Psoas muscle (tissue), 8 donors: ENCODE data around the gene SIM1. TPM values are rescaled to one million over a fixed set of nuclear protein-coding genes. Genes with fewer than 3 reads are reported as not detected.
A peak's percentile ranks its signal among the peaks of the same experiment; 100 is the strongest.

Experiments used
- ATAC-seq, 4 donors: fragments of 200-7000 bp; cut with Tn5 transposase; one replicate each; pipeline ENCODE4 v1.9.1; 2020; ENCODE audit warnings: moderate library complexity in 3 of 4, mild to moderate bottlenecking in 2 of 4
- DNase-seq, 2 donors: peaks; one replicate each; pipeline ENCODE4 v3.0.0-alpha.2; 2020
- H3K27ac ChIP-seq: fragments of 200-600 bp; one replicate; pipeline ENCODE4 v1.8.0; 2022
- H3K27me3 ChIP-seq, 3 donors: fragments of 200-600 bp in 1 of 3; one replicate each; pipeline versions ENCODE4 v1.6.1 to v1.8.0; 2013 to 2022; ENCODE audit warnings: low read length in 2 of 3, mild to moderate bottlenecking in 2 of 3, moderate library complexity in 1 of 3; ENCODE audit not compliant: insufficient read depth in 3 of 3
- H3K36me3 ChIP-seq, 2 donors: fragments of 200-600 bp in 1 of 2; one replicate each; pipeline versions ENCODE4 v1.6.1 to v1.8.0; 2013 to 2022; ENCODE audit warnings: low read depth in 1 of 2, mild to moderate bottlenecking in 1 of 2, moderate library complexity in 1 of 2; ENCODE audit not compliant: insufficient read depth in 1 of 2
- H3K4me1 ChIP-seq: fragments of 200-600 bp; one replicate; pipeline ENCODE4 v1.8.0; 2022
- H3K4me3 ChIP-seq: fragments of 200-600 bp; one replicate; pipeline ENCODE4 v1.8.0; 2022; ENCODE audit warnings: mild to moderate bottlenecking
- H3K9me3 ChIP-seq: fragments of 200-600 bp; one replicate; pipeline ENCODE4 v1.8.0; 2022
- WGBS, 3 donors: extraction: QIAGEN DNeasy Blood & Tissue Kit; methylation state at CpG; one replicate each; pipeline versions ENCODE4 v1.1.6 to v1.1.7; 2013; 5-methylcytosine and 5-hydroxymethylcytosine counted together
- intact Hi-C, 2 donors: fragments of 100-400 bp; cut with DNase I; formaldehyde crosslinking; loops; one replicate each; pipeline versions ENCODE4 v1.11.0 to v1.14.2; 2022
- polyA plus RNA-seq, 3 donors: library from polyadenylated mRNA; stranded (reverse); fragments of 200-250 nt; gene quantifications; one replicate each; pipeline ENCODE4 v1.2.3, GENCODE V29; 2013
- total RNA-seq, 4 donors: library from RNA; stranded (reverse); fragmentation: NEBNext Ultra II Directional in 2 of 4; extraction: Animal tissue kit (Norgen Biotek cat#: 25700) in 2 of 4; gene quantifications; one replicate each; pipeline versions ENCODE4 v1.2.1 to v1.2.4, GENCODE V29; 2021 to 2023
- TF ChIP-seq, protein P1 (sequence below): fragments of 200-600 bp; IDR thresholded peaks from one replicate; pipeline ENCODE4 v1.8.0; 2022; ENCODE audit warnings: antibody characterized with exemption
- donor health status: healthy with polysubstance abuse.
- donor health status: DM: no; HTN: no; CAD: no; lungs with moderate emphysema.
- donor health status: Bipolar disorder and iron deficiency.
- donor health status: healthy.
- donor health status: DM: yes; HTN: yes; CAD: no.
- donor health status: DM: no; HTN: no; CAD: no.
- donor health status: DM: no; HTN: no; CAD: no.
- donor health status: DM: yes; HTN: yes; CAD: no.

Gene SIM1
- total and polyA plus RNA-seq, 7 donors = 0.60 to 14.4 (median 4.7) TPM

DNA sequence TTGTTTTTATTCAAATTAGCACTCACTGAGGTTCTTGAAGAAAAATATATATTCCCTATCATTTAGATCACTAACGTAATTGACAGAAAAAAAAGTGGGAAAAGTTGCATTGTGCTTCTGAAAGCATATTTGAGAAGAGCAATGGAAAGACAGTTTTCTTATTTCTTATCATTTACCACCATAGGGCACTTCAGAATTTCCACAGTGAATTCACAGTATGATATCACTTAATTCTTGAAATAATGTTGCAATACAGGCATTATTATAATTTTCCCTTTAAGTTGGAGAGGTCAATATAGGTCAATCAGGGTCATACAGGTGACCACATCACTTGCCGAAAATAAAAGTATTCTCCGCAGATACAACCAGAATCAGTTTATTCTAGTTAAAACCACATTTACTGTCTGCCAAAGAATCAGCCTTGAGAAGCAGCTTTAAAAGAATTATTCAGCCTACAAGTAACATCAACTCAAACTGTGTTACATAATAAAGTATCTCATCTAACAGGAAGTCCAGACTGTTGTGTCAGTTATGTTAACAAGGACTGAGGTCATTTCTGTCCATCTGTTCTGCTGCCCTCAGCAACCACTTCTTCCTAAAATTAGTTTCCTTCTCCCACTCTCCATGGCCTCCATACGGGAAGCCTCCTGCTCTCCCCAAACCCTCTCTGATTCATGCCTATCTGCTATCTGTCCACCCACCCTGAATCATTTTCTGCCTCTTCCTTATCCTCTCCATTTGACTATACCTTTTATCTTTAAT is 121.2 kb downstream of the SIM1 start:
- H3K36me3 ChIP-seq = no peaks in the 10 kb centered on the region
- WGBS, 3 donors = 26 to 37% (median 32%) methylated on average over 4 of the region's 4 CpGs
- DNase-seq = no peak
- no peaks in the 10 kb centered on the region for H3K9me3 ChIP-seq
- H3K4me1 ChIP-seq = peaks cover 20% of the 10 kb centered on the region
- peak overlapping the region; percentile 58 for H3K27ac ChIP-seq
- ATAC-seq = peak; percentile 53 to 88 (median 84)
- intact Hi-C loops = no loop called here
- H3K27me3 ChIP-seq = no peaks in the 10 kb centered on the region
- TF ChIP-seq, protein P1, sequence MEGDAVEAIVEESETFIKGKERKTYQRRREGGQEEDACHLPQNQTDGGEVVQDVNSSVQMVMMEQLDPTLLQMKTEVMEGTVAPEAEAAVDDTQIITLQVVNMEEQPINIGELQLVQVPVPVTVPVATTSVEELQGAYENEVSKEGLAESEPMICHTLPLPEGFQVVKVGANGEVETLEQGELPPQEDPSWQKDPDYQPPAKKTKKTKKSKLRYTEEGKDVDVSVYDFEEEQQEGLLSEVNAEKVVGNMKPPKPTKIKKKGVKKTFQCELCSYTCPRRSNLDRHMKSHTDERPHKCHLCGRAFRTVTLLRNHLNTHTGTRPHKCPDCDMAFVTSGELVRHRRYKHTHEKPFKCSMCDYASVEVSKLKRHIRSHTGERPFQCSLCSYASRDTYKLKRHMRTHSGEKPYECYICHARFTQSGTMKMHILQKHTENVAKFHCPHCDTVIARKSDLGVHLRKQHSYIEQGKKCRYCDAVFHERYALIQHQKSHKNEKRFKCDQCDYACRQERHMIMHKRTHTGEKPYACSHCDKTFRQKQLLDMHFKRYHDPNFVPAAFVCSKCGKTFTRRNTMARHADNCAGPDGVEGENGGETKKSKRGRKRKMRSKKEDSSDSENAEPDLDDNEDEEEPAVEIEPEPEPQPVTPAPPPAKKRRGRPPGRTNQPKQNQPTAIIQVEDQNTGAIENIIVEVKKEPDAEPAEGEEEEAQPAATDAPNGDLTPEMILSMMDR = no peak
- no peak overlapping the region for H3K4me3 ChIP-seq

DNA sequence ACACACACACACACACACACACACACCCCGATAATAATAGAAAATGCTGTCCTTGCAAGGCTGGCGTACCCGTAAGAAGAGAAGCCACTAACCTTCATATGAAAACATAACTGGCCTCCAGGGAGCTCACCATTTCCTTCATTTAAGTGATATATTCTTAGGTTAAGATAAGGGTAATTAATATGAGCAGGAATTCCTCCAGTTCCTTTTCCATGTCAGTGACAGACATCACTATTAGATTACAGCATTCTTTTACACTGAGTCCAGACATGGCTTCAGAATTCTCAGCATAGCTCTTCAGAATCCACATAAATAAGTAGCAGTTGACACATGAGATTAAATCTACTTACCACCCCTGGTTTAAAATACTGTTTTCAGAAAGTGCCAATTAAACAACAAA is 121.9 kb downstream of the SIM1 start:
- Histone ChIP-seq H3K4me1 (peaks cover 20% of the 10 kb centered on the region), H3K27me3 (no peaks in the 10 kb centered on the region), H3K27ac (peak overlapping the region; percentile 58), H3K36me3 (no peaks in the 10 kb centered on the region), H3K9me3 (no peaks in the 10 kb centered on the region), H3K4me3 (no peak overlapping the region)
- TF ChIP-seq, protein P1 = no peak
- intact Hi-C loops = no loop called here
- DNase-seq (no peak), ATAC-seq (peak in 3 of 4 donors; percentile 64 to 71 (median 65))
- WGBS, 3 donors = 9 to 24% (median 17%) methylated on average over 3 of the region's 3 CpGs

DNA sequence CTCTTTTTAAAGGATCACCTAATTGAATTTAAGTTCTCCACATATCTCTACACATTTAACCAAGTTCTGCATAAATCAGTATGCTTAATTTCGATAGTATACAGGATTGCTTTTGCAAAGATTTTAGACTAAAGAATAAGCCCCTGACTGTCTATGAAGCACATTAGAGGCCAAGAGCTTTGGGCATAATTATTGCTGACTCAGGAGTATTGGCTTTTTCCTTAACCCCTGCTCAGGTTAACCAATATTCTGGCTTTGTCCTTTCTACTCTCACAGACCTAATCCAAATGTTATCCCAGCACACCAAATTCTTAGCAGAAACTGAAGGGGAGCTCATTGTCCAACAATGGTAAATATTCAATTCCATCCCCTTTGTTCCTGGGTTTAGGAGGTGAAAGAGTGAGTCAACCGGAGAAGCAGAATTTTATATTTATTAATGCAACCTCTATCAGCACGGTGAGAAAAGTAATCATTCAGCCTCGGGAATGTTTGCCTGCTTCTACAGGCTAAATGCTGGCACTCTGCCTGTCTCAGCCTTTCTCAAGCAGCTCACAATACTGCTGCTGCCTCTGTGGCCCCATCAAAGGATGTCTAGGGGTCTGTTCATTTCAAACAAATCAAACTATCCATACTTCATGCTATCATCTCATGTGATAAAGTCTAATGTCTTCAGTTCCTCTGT is 125.0 kb downstream of the SIM1 start:
- Histone ChIP-seq H3K27ac (no peak overlapping the region), H3K4me1 (peaks cover 8% of the 10 kb centered on the region), H3K9me3 (no peaks in the 10 kb centered on the region), H3K27me3 (no peaks in the 10 kb centered on the region), H3K4me3 (no peak overlapping the region), H3K36me3 (no peaks in the 10 kb centered on the region)
- ATAC-seq (no peak), DNase-seq (no peak)
- intact Hi-C loops = loop anchor here in 1 of 2 donors (5.0 kb wide), 1 partner anchor 123 kb away; the partner anchor contains the start of gene SIM1
- TF ChIP-seq, protein P1 = no peak
- WGBS, 3 donors = 74 to 76% (median 76%) methylated on average over 4 of the region's 4 CpGs

DNA sequence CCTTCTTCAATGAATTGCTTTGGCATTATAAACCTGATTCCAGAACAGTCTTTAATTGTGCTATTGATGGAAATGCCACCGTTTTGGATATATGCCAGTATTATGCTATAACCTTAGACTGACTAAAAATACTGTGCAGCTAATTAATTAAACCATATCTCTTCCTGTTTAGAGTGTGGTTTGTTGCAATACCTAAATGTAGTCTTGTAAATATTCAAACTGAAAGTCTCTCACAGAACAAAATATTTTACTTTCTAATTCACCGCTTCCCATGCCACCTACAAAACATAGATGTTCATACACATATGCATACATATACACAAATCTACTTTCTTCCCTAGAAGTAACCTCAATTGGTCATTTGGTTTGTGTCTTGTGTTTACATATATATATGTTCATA is 126.6 kb downstream of the SIM1 start:
- DNase-seq = no peak
- Histone ChIP-seq H3K27me3 (no peaks in the 10 kb centered on the region), H3K4me1 (peaks cover 2% of the 10 kb centered on the region), H3K27ac (no peak overlapping the region), H3K4me3 (no peak overlapping the region), H3K9me3 (no peaks in the 10 kb centered on the region), H3K36me3 (no peaks in the 10 kb centered on the region)
- TF ChIP-seq, protein P1 = no peak
- no peak for ATAC-seq
- 70 to 80% (median 76%) methylated on average over 2 of the region's 2 CpGs for WGBS, 3 donors
- intact Hi-C loops = loop anchor here in 1 of 2 donors (5.0 kb wide), 1 partner anchor 124 kb away; the partner anchor contains the start of gene SIM1
